B cell (primary cell): ENCODE results near the gene MRPL32. TPM values are rescaled to one million over a fixed set of nuclear protein-coding genes. Genes with fewer than 3 reads are reported as not detected.

Source experiments
- ATAC-seq: fragments of 200-7000 bp; cut with Tn5 transposase; one replicate; pipeline ENCODE4 v1.10.0; 2021; ENCODE audit warnings: low read depth, mild to moderate bottlenecking, moderate number of reproducible peaks, moderate library complexity
- CTCF ChIA-PET: fragments of 350-600 bp; sonication (Branson Sonifier 250); formaldehyde crosslinking; loops from one replicate; lab custom pipeline; 2021; ENCODE audit warnings: antibody characterized with exemption, inconsistent platforms; lab: Charles Lee
- POLR2A ChIA-PET: fragments of 350-600 bp; sonication (Branson Sonifier 250); formaldehyde crosslinking; loops from one replicate; lab custom pipeline; 2021; ENCODE audit warnings: antibody characterized with exemption; lab: Charles Lee
- DNase-seq: peaks from one replicate; pipeline ENCODE4 v3.0.0; 2013
- H2AFZ ChIP-seq: 2 replicates; pipeline ENCODE4 v1.6.1; 2012; ENCODE audit warnings: mild to moderate bottlenecking, low read depth, low read length; ENCODE audit not compliant: insufficient read depth, poor library complexity, severe bottlenecking
- H3K27ac ChIP-seq, 2 donors: 1 replicate in 1 of 2; 2 replicates in 1 of 2; pipeline ENCODE4 v1.5.1; 2012 to 2013; ENCODE audit warnings: low read length in 2 of 2, mild to moderate bottlenecking in 2 of 2, moderate library complexity in 1 of 2
- H3K27me3 ChIP-seq, 4 experiments: fragments of 200-600 bp in 1 of 4; sonication (generic) in 1 of 4; replicated peaks in 1 of 4; 1 replicate in 2 of 4; 2 replicates in 2 of 4; pipeline versions ENCODE4 v1.6.1 to v1.7.0; 2013 to 2016; ENCODE audit warnings: low read length in 3 of 4, mild to moderate bottlenecking in 2 of 4, mixed read lengths in 1 of 4, moderate library complexity in 1 of 4; ENCODE audit not compliant: insufficient read depth in 4 of 4, control insufficient read depth in 3 of 4; ENCODE audit errors: control extremely low read depth in 1 of 4
- H3K36me3 ChIP-seq, 2 experiments: replicated peaks in 1 of 2; 1 replicate in 1 of 2; 2 replicates in 1 of 2; pipeline versions ENCODE4 v1.6.1 to v1.7.1; 2013; ENCODE audit warnings: low read length in 1 of 2; ENCODE audit not compliant: insufficient read depth in 2 of 2, control insufficient read depth in 1 of 2; ENCODE audit errors: control extremely low read depth in 1 of 2, extremely low read depth in 1 of 2
- H3K4me1 ChIP-seq, 2 donors: fragments of 200-600 bp in 1 of 2; sonication (generic) in 1 of 2; 1 replicate in 1 of 2; 2 replicates in 1 of 2; pipeline versions ENCODE4 v1.5.1 to v1.6.1; 2013 to 2017; ENCODE audit warnings: low read length in 2 of 2; ENCODE audit not compliant: control insufficient read depth in 2 of 2, insufficient read depth in 2 of 2
- H3K4me2 ChIP-seq: replicated peaks from 2 replicates; pipeline ENCODE3; 2012; ENCODE audit warnings: mild to moderate bottlenecking, low read depth, low read length; ENCODE audit not compliant: poor library complexity, severe bottlenecking
- H3K4me3 ChIP-seq, 5 experiments: fragments of 200-600 bp in 1 of 5; sonication (generic) in 1 of 5; 1 replicate in 3 of 5; 2 replicates in 2 of 5; pipeline versions ENCODE4 v1.5.1 to v1.7.0; 2011 to 2016; ENCODE audit warnings: low read length in 4 of 5, mild to moderate bottlenecking in 4 of 5, low read depth in 2 of 5, control low read depth in 1 of 5, moderate library complexity in 1 of 5; ENCODE audit not compliant: insufficient read depth in 1 of 5; ENCODE audit errors: control extremely low read depth in 1 of 5, extremely low read depth in 1 of 5
- H3K79me2 ChIP-seq: fragments of 200-600 bp; sonication (generic); one replicate; pipeline ENCODE4 v1.6.0; 2016; ENCODE audit warnings: low read length; ENCODE audit not compliant: control insufficient read depth, insufficient read depth
- H3K9ac ChIP-seq: fragments of 200-600 bp; sonication (generic); 2 replicates; pipeline ENCODE4 v1.6.1; 2017; ENCODE audit warnings: mild to moderate bottlenecking, low read length, moderate library complexity
- H3K9me3 ChIP-seq, 3 donors: one replicate each; pipeline versions ENCODE4 v1.6.1 to v1.7.1; 2013; ENCODE audit warnings: low read length in 2 of 3; ENCODE audit not compliant: control insufficient read depth in 2 of 3, insufficient read depth in 1 of 3; ENCODE audit errors: control extremely low read depth in 1 of 3
- H4K20me1 ChIP-seq: 2 replicates; pipeline ENCODE4 v1.6.0; 2012; ENCODE audit warnings: mild to moderate bottlenecking, low read length; ENCODE audit not compliant: insufficient read depth, control insufficient read depth, poor library complexity, severe bottlenecking
- H3K27ac Mint-ChIP-seq: one replicate; pipeline ENCODE4 v1.8.0; 2021; ENCODE audit warnings: mixed read lengths
- H3K27me3 Mint-ChIP-seq: one replicate; pipeline ENCODE4 v1.8.0; 2021; ENCODE audit warnings: mixed read lengths
- H3K4me1 Mint-ChIP-seq: one replicate; pipeline ENCODE4 v1.8.0; 2021; ENCODE audit warnings: mixed read lengths
- H3K4me3 Mint-ChIP-seq: one replicate; pipeline ENCODE4 v1.8.0; 2021; ENCODE audit warnings: mixed read lengths
- H3K9me3 Mint-ChIP-seq: one replicate; pipeline ENCODE4 v1.8.0; 2022; ENCODE audit warnings: mixed read lengths; ENCODE audit not compliant: insufficient read depth
- EZH2 ChIP-seq: IDR thresholded peaks from 2 replicates; pipeline ENCODE4 v1.6.1; 2012; ENCODE audit warnings: borderline replicate concordance, low read depth, mild to moderate bottlenecking, moderate library complexity, low read length; ENCODE audit not compliant: insufficient read depth, poor library complexity, severe bottlenecking
- WGBS: methylation state at CpG from one replicate; pipeline ENCODE4 v1.1.5; 2013; ENCODE audit warnings: missing lambda C conversion rate; ENCODE audit not compliant: insufficient coverage; 5-methylcytosine and 5-hydroxymethylcytosine counted together
- intact Hi-C: fragments of 100-400 bp; cut with micrococcal nuclease; formaldehyde crosslinking; loops from one replicate; pipeline ENCODE4 v1.10.0; 2022
- polyA minus RNA-seq: library from RNA; depleted of rRNA, polyadenylated mRNA; stranded (reverse); fragments of >200 nt; gene quantifications from 2 replicates; pipeline ENCODE4 v1.2.3, GENCODE V29; 2012
- polyA plus RNA-seq: library from polyadenylated mRNA; depleted of rRNA; stranded (reverse); fragments of >200 nt; gene quantifications from 2 replicates; pipeline ENCODE4 v1.2.3, GENCODE V29; 2012
- total RNA-seq, 2 donors: library from RNA; stranded (reverse); fragments of 120-200 nt in 1 of 2; gene quantifications; 1 replicate in 1 of 2; 2 replicates in 1 of 2; pipeline versions ENCODE4 v1.2.3 to v1.2.4, GENCODE V29; 2013 to 2022
- TF ChIP-seq, protein P1 (sequence below): fragments of 200-600 bp; IDR thresholded peaks from one replicate; pipeline ENCODE4 v1.8.0; 2022; ENCODE audit warnings: antibody characterized with exemption, mild to moderate bottlenecking

Gene MRPL32
- total RNA-seq (31.7 and 34.2 TPM in 2 replicates), polyA plus RNA-seq (25.3 and 41.0 TPM in 2 replicates), polyA minus RNA-seq (15.4 and 23.3 TPM in 2 replicates)
- total RNA-seq (2013) = 43.7 TPM

DNA sequence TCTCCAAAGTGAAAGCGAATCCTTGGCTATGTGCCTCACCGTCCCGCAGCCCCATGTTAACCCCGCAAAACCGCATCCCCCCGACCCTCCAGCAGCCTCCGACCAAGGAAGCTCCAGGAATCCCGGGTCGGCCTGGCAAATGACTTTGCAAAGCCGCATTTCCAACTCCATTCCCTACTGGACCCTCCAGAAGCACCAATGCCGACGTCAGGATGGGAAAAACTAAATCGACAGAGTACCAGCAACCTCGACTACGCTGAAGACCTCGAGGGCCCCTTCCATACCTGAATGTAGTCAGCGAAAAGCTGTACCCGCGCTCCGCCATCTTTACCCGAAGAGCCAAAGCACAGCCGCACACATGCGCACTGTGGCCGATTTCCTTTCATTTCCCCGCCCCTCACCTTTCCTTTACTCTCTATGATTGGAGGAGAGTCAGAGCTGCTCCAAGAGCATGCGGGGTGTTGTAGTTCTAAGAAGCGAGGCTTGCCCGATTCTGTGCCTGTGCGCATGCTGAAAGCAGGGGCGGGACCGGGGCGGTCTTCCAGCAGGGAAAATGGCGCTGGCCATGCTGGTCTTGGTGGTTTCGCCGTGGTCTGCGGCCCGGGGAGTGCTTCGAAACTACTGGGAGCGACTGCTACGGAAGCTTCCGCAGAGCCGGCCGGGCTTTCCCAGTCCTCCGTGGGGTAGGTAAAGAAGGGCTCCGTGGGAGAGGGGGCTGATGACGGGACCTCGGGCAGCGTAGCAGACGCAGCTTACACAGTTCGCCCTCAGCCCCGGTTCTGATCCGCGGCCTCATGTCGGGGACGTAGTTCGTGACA lies at the start of gene MRPL32, which contains the start of gene PSMA2:
Gene MRPL32 (plus strand): TSS at position 543 of the 818 bp plus-strand sequence. CDS start 11 bp downstream, at position 554.
Gene PSMA2 (minus strand): TSS at position 341 of the 818 bp plus-strand sequence. CDS start 16 bp downstream, at position 325.
- peak within 1 kb of the TSS; percentile 74 for H3K4me2 ChIP-seq
- no peaks in the 10 kb centered on the region for H3K27me3 Mint-ChIP-seq
- peak; percentile 97 for DNase-seq
- H3K4me1 Mint-ChIP-seq = peaks cover 67% of the 10 kb centered on the region
- H3K36me3 ChIP-seq = peaks cover 2 to 21% of the 10 kb centered on the region in 2 experiments
- CTCF ChIA-PET = interaction anchor here (0.7 to 3.7 kb wide), 11 partner anchors 10 to 907 kb away, joined by 3 to 35 read pairs (median 4); partner anchors contain the start of genes C7orf25 and STK17A
- H4K20me1 ChIP-seq = peaks cover 6% of the 10 kb centered on the region
- peak within 1 kb of the TSS; percentile 91 for H3K4me3 Mint-ChIP-seq
- under 1% methylated on average over 50 of the region's 56 CpGs for WGBS
- H3K27me3 ChIP-seq = no peaks in the 10 kb centered on the region
- H3K4me3 ChIP-seq = peak within 1 kb of the TSS; percentile 79 to 98 (median 90)
- peak; percentile 100 for ATAC-seq
- H3K9me3 Mint-ChIP-seq = no peaks in the 10 kb centered on the region
- peak within 1 kb of the TSS; percentile 77 to 88 for H3K27ac ChIP-seq
- intact Hi-C loops = loop anchor here (1.0 to 2.0 kb wide), 5 partner anchors 20 to 937 kb away; partner anchors contain the start of genes C7orf25, COA1, MRPS24 and STK17A
- H3K9me3 ChIP-seq = no peaks in the 10 kb centered on the region
- H3K9ac ChIP-seq = peak within 1 kb of the TSS; percentile 92
- peaks cover 73% of the 10 kb centered on the region for H3K79me2 ChIP-seq
- peaks cover 36 to 38% of the 10 kb centered on the region in 2 donors for H3K4me1 ChIP-seq
- peak within 1 kb of the TSS; percentile 94 for H3K27ac Mint-ChIP-seq
- peak within 1 kb of the TSS; percentile 92 for H2AFZ ChIP-seq
- TF ChIP-seq EZH2 = no peak
- TF ChIP-seq, protein P1, sequence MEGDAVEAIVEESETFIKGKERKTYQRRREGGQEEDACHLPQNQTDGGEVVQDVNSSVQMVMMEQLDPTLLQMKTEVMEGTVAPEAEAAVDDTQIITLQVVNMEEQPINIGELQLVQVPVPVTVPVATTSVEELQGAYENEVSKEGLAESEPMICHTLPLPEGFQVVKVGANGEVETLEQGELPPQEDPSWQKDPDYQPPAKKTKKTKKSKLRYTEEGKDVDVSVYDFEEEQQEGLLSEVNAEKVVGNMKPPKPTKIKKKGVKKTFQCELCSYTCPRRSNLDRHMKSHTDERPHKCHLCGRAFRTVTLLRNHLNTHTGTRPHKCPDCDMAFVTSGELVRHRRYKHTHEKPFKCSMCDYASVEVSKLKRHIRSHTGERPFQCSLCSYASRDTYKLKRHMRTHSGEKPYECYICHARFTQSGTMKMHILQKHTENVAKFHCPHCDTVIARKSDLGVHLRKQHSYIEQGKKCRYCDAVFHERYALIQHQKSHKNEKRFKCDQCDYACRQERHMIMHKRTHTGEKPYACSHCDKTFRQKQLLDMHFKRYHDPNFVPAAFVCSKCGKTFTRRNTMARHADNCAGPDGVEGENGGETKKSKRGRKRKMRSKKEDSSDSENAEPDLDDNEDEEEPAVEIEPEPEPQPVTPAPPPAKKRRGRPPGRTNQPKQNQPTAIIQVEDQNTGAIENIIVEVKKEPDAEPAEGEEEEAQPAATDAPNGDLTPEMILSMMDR = no peak
- POLR2A ChIA-PET = interaction anchor here (0.7 to 1.7 kb wide), 7 partner anchors 20 to 718 kb away, joined by 3 to 7 read pairs (median 5); partner anchors contain the start of gene STK17A
